Tibial nerve (tissue), 4 donors: ENCODE measurements around the gene RANBP6.

Experiments
- CTCF ChIP-seq, 5 experiments: fragments of 200-600 bp in 3 of 5; fragments of 450-650 bp in 2 of 5; sonication (generic) in 3 of 5; IDR thresholded peaks; one replicate each; pipeline ENCODE4 v1.5.1; 2016 to 2019; ENCODE audit warnings: antibody characterized with exemption in 5 of 5, mild to moderate bottlenecking in 3 of 5, moderate library complexity in 2 of 5
- EP300 ChIP-seq, 2 donors: sonication (generic); formaldehyde crosslinking; IDR thresholded peaks; one replicate each; pipeline ENCODE4 v1.6.1; 2017; ENCODE audit warnings: antibody characterized with exemption in 2 of 2, mild to moderate bottlenecking in 1 of 2
- POLR2A ChIP-seq, 2 donors: fragments of 450-650 bp; IDR thresholded peaks; one replicate each; pipeline ENCODE4 v1.6.1; 2017; ENCODE audit warnings: antibody characterized with exemption in 2 of 2, mild to moderate bottlenecking in 2 of 2, moderate library complexity in 2 of 2

- no peak for TF ChIP-seq CTCF (IDR thresholded peaks at IDR 0.05)
- no peak for TF ChIP-seq EP300 (IDR thresholded peaks at IDR 0.05)
- TF ChIP-seq POLR2A (IDR thresholded peaks at IDR 0.05) = no peak
Measured at GRCh38 chr9:5978523-5978922, 36.9 kb downstream of the RANBP6 start.
